HG02938 (cell line): ENCODE results near the gene KATNA1.
"Not testable (repeated sequence)": the region's sequence is repeated elsewhere in the genome, so short reads cannot be mapped to it uniquely, and the experiment has no call there.

Experiments
- ATAC-seq: cut with Tn5 transposase; IDR thresholded peaks from one replicate; pipeline ENCODE4 v1.9.1; 2021; ENCODE audit warnings: mild to moderate bottlenecking, moderate library complexity; ENCODE audit not compliant: unreplicated experiment

The KATNA1 gene

GRCh38 chr6:149648148-149649145 is at the start of gene KATNA1:
TSS of gene KATNA1 (minus strand) at chr6:149648714. CDS start at chr6:149638547, 10,167 bp downstream.
- ATAC-seq = peak; percentile 78

DNA sequence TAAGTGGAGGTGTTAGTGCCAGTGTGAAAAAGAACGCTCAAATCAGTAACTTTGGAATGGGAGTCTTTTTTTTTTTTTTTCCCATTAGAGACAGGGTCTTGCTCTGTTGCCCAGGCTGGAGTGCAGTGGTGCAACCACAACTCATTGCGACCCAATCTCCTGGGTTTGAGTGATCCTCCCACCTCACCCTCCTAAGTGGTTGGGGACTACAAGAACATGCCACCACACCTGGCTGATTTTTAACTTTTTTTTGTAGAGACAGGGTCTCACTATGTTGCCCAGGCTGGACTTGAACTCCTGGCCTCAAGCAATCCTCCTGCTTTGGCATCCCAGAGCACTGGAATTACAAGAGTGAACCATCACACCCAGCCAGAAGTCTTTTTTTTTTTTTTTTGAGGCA is 49.7 kb upstream of the KATNA1 start:
- no peak for ATAC-seq

DNA sequence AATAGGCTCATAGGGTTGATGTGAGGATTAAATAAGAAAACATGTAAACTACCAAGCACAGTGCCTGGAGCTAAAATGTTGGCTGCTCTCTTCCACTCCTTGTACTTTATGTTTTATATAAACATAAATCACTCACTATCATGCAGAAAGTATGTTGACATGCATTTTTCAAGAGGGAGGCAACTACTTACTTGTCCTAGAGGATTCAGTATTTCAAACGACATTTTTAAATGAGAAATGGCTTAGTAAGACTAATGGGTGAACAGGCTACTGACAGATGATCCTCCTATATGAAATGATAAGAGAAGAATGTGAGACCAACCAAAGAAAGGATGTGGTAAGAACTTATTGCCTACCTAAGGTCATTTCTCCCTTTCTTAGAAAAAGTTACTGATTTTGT is 48.4 kb upstream of the KATNA1 start:
- ATAC-seq = no peak

GRCh38 chr6:149694921-149695320 is 46.4 kb upstream of the KATNA1 start:
- ATAC-seq = no peak

DNA sequence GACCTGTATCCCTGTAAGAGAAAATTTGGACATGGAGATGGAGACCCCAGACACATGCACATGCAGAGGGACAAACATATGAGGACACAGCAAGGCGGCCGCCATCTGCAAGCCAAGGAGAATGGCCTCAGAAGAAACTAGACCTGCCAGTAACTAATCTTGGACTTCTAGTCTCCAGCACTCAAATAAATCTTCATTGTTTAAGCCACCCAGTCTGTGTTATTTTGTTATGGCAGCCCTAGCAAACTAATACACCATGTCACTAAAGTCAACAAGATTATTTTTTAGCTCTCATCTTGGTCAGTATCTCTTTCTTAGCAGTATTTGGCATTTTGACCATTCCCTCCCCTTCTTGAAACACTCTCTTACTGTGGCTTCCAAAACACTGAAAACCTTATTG is 42.7 kb upstream of the KATNA1 start:
- ATAC-seq = no peak

DNA sequence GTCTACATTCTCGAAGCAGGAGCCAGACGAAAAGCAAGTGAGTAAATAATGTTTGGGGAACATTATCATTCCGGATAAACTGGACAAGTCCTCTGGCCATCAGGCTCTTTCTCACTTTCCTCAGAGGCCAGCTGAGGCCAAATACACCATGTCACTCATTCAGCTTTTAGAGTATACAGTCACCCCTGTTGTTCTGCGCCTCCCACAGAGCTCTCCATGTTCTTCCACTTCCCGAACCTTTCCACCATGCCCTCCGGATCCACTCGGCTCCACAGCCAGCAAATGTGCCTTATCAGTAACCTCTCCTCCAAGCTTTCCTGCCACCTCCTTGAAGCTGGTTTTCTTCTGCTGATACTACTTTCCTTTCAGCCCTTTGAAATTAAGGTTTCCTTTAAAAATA is 37.7 kb upstream of the KATNA1 start:
- ATAC-seq = no peak

DNA sequence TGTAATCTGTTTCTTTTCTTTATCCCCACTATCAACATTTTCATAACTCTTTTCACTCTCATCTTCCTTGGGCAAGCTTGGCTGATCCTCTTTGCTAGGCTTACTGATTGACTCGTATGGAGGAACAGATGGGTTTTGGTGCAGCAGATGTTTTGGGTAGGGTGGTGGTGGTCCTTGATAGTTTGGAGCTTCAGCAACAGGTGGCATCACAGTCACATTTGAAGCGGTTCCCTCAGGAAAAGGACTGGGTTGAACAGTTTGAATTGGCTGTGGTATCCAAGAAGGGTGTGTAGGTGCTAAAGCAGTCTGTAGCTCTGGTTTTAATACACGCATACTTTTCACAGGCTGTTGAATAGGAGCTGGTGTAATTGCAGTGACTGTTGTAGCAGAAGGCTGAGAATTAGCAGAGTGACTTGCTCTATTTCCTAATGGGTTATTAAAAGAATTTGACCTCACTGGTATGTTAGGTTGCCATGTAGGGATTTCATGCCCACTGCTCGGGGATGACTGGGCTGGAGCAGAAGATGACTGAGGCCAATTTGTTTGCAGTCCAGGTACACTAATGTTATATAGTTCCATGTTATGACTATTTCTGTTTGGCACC is 34.8 kb upstream of the KATNA1 start:
- no peak for ATAC-seq

DNA sequence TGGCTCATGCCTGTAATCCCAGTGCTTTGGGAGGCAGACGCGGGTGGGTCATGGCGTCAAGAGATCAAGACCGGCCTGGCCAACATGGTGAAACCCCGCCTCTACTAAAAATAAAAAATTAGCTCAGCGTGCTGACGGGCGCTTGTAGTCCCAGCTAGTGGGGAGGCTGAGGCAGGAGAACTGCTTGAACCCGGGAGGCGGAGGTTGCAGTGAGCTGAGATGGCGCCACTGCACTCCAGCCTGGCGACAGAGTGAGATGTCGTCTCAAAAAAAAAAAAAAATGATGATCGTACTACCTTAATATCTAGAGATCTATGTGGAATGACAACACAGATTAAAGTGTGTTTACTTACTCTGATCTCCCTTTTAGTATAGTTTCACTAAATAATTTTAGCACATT is 33.3 kb upstream of the KATNA1 start:
- not testable (repeated sequence) for ATAC-seq

DNA sequence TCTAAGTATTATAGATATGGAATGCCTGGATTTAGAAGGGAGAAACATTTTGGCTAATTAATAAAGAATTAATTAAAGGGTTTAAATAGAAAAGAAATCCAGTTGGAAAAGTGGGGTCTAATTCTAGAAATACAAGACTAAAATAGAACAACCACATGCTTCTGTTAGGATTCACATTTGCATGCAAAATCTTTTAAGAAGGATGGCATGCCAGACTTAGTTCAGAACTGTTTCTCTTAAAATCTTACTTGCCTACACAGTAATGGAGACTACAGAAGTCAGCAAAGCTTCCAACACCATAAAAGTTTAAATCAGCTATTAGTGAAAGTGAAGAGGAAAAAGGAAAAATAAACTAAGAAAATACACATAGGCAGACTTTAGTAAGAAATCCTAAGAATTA is 32.7 kb upstream of the KATNA1 start:
- no peak for ATAC-seq

GRCh38 chr6:149680503-149680902 is 32.0 kb upstream of the KATNA1 start:
- no peak for ATAC-seq

DNA sequence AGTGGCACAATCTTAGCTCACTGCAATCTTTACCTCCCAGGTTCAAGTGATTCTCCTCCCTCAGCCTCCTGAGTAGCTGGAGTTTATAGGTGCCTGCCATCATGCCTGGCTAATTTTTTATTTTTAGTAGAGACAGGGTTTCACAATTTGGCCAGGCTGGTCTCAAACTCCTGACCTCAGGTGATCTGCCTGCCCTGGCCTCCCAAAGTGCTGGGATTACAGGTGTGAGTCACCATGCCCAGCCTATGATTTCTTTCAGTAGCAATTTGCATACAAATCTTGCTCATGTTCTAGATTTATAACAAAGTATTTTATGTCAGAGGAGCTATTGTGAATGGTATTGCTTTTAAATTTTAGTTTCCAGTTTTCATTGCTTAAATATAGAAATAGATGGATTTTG is 23.8 kb upstream of the KATNA1 start:
- ATAC-seq = not testable (repeated sequence)

- no peak for ATAC-seq
Measured at GRCh38 chr6:149660028-149660427, 11.5 kb upstream of the KATNA1 start.

DNA sequence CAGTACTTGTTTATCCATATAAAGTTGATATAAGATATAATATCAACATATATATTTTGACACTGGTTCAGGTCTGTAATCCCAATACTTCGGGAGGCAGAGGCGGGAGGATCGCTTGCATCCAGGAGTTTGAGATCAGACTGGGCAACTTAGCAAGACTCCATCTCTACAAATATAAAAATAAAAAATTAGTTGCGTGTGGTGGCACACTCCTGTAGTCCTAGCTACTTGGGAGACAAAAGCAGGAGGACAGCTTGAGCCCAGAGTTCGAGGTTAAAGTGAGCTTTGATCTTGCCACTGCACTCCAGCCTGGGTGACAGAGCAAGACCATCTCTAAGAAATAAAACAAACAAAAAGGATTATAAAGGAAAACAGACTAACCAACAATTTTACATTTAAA is 8.9 kb upstream of the KATNA1 start:
- ATAC-seq = no peak

GRCh38 chr6:149651056-149651455 is 2.5 kb upstream of the KATNA1 start:
- no peak for ATAC-seq

DNA sequence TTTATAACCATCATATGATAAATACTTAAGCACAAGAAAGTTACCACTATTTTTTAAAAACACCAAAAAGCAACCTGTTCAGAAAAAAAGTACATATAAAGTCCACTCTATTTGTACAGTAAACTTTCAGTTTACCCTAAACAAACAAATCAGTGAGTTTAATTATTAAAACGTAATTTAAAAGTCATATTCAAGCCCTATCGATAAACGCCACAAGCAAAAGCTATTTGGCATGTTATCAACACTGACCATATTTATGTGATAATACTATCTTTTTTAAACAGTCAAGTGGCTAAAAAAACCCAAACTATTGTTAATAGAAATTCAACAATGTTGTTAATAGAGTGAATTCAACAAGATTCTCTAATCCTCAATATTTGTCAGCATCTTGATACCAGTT is 1.9 kb downstream of the KATNA1 start:
- ATAC-seq = no peak

- ATAC-seq = no peak
Measured at GRCh38 chr6:149642829-149643580, 5.5 kb downstream of the KATNA1 start.

DNA sequence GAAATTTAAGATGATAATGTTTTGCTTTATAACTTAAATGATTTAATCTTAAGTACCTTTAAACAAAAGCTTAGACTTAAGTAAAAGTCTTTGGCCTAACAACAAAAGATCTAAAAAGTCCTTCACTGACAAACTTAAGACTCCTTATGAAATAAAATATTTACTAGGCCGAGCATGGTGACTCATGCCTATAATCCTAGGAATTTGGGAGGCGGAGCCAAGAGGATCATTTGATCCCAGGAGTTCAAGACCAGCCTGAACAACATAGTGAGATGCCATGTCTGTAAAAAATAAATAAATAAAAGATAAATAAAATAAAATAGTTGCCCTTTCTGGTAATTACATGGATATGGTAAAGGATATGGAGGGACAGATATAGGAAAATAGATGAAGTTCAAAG is 12.4 kb downstream of the KATNA1 start:
- ATAC-seq = no peak

DNA sequence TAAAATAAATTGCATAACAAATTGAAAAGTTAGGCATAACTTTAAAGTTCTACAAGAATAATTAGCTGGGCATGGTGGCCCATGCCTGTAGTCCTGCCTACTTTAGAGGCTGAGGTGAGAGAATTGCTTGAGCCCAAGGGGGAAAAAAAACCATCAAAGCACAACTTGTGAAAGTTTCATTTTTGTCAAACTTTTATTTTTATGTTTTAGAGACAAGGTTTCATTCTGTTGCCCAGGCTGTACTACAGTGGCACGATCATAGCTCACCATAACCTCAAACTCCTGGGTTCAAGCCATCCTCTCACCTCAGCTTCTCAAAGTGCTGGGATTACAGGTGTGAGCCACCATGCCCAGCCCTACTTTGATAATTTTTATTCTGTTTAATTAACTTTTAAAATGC is 14.2 kb downstream of the KATNA1 start:
- ATAC-seq = no peak

DNA sequence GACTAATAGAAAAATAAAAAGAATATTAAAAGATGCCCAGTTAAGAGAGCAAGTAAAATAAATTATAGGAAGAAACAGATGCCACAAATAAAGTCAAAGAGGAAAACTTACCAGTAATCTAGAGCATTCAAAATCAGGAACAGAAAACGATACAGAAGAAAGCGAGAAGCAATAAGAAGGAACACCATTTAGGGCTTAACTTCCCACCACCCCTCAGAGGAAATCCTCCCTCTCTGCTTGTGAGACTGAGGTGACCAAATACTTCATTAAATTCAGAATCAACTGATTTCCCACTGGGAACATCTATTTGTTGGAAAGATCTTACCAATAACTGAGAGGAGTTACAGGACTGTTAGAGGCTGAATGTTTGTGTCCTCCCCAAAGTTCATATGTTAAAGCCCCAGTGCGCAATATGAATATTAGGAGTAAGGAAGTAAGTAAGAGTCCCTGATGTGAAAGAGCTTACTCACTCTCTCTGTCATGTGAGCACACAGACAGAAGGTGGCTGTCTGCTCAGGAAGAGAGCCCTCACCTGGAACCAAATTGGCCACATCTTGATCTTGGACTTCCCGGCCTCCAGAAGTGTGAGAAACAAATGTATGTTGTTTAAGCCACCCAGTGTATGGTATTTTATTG is 19.5 kb downstream of the KATNA1 start:
- peak; percentile 87 for ATAC-seq

DNA sequence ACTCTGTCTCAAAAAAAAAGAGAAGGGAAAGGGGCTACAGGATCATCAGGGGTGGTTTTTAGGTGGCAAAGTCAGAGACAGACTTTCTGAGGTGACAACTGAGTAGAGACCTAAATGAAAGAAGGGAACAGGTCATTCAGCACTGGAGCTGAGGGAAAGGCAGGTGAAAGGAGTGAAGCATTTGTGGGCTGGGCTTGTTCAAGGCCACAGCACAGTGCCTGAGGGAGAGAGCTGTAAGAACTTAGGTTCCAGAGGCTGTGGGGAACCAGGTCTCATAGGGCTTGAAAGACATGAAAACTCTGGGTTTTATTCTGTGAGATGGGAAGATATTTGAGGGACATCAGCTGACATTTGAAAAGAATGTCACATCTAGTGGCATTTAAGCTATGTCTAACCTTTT is 20.8 kb downstream of the KATNA1 start:
- ATAC-seq = no peak

DNA sequence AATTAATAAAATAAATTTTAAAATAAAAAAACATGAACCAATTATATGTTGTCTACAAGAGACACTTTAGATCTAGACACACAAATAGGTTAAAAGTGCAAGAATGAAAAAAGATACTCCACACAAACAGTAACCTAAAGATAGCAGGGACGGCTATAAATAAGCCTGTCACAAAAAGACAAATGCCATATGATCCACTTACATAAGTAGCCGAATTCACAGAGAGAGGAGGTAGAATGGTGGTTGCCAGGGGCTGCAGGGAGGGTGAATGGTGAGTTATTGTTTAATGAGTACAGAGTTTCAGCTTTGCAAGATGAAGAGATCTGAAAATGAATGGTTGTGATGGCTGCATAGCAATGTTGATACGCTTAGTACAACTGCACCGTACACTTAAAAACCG is 32.7 kb downstream of the KATNA1 start:
- no peak for ATAC-seq
